ENCODE data around the gene ABCB10.
"Not testable (repeated sequence)": the region's sequence is repeated elsewhere in the genome, so short reads cannot be mapped to it uniquely, and the experiment has no call there.

The ABCB10 gene

DNA sequence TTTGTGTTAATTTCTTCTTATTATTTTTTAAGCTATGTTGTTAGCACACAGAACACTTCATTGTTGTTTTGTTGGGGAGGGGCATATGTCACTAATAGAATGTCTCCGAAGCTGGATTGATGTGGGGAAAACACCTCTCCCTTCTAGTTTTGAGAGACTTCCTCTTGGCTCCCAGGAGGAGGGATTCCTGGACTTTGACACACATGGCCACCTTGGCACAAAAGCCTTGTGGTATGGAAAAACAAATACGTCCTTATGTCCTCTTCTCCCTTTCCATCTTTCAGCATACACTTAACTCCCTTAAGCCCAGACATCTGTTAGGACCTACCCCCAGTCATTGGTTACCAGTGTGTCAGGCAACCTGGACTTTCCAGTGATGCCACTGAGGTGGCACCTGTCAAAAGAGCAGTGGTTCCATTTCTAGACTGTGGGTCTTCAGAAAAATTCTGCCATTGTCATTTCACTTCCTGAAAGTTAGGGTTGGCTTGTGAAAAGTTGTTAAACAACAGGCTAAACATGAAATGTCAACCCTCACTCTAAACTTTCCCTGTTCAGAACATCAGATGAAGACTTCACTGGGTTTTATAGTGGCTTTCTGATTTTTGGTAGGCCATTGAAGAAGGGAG is 12.5 kb upstream of the ABCB10 start:
- Histone ChIP-seq H3K27ac (ENCODE audit: low read depth, low read length, severe bottlenecking) (no peak overlapping the region), H3K4me1 (ENCODE audit: control insufficient read depth, insufficient read depth, low read length, poor library complexity, severe bottlenecking) (no peaks in the 10 kb centered on the region), H3K9me3 (ENCODE audit: control insufficient read depth, low read length) (no peaks in the 10 kb centered on the region), H3K36me3 (ENCODE audit: control insufficient read depth, insufficient read depth, low read length) (no peaks in the 10 kb centered on the region), H3K4me3 (ENCODE audit: extremely low read depth, insufficient read depth, low read length, poor library complexity, severe bottlenecking) (no peak overlapping the region)
- 89% methylated on average over 1 of the region's 2 CpGs; no CpG with 5 or more reads in 1 of the 2 experiments for WGBS, 2 experiments (ENCODE audit: insufficient coverage in 2 of 2)

DNA sequence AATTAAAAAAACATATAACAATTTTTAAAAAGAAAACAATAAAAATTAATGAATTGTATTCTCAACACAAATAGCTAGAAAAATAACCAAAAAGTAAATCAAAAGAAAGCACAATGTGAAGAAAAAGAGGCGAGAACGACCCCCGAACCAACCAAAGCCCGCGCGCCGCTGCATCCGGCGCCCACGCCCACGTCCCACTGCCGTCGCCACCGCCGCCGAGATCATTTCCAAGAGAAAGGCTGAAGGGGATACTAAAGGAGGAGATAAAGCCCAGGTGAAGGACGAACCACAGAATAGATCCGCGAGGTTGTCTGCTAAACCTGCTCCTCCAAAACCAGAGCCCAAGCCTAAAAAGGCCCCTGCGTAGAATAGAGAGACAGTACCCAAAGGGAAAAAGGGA is 11.8 kb upstream of the ABCB10 start:
- no peak overlapping the region for H3K27ac ChIP-seq (ENCODE audit: low read depth, low read length, severe bottlenecking)
- no peaks in the 10 kb centered on the region for H3K9me3 ChIP-seq (ENCODE audit: control insufficient read depth, low read length)
- H3K4me1 ChIP-seq (ENCODE audit: control insufficient read depth, insufficient read depth, low read length, poor library complexity, severe bottlenecking) = no peaks in the 10 kb centered on the region
- H3K36me3 ChIP-seq (ENCODE audit: control insufficient read depth, insufficient read depth, low read length) = no peaks in the 10 kb centered on the region
- 88 to 90% methylated on average over 18 of the region's 20 CpGs for WGBS, 2 experiments (ENCODE audit: insufficient coverage in 2 of 2)
- no peak overlapping the region for H3K4me3 ChIP-seq (ENCODE audit: extremely low read depth, insufficient read depth, low read length, poor library complexity, severe bottlenecking)

DNA sequence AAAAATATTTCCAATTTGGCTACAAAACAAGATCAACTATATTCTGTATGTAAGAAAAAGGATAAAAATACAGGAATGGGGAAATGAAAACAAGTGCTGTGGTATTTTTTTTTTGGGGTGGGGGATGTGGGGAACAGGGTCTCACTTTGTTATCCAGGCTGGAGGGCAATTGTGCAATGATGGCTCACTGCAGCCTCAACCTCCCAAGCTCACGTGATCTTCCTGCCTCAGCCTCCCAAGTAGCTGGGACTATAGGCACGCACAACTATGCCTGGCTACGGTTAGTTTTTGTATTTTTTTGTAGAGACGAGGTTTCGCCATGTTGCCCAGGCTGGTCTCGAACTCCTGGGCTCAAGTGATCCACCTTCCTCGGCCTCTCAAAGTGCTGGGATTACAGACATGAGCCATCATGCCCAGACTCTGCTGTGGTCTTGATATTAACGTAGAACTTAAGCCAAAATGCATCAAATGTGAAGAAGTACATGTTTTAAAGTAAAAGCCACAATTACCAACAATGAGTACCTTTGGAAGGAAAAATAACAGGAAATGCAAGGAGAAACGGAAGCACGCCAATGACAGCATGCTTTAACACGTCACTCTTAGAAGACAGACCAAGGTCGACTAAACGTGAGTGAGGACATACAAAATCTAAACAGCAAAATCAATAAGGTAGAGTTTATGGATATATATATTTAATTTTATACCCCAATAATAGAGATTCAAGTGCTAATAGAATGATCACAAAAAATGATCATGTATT is 8.8 kb upstream of the ABCB10 start:
- no peaks in the 10 kb centered on the region for H3K4me1 ChIP-seq (ENCODE audit: control insufficient read depth, insufficient read depth, low read length, poor library complexity, severe bottlenecking)
- WGBS, 2 experiments (ENCODE audit: insufficient coverage in 2 of 2) = 89 to 90% methylated on average over 7 of the region's 13 CpGs

DNA sequence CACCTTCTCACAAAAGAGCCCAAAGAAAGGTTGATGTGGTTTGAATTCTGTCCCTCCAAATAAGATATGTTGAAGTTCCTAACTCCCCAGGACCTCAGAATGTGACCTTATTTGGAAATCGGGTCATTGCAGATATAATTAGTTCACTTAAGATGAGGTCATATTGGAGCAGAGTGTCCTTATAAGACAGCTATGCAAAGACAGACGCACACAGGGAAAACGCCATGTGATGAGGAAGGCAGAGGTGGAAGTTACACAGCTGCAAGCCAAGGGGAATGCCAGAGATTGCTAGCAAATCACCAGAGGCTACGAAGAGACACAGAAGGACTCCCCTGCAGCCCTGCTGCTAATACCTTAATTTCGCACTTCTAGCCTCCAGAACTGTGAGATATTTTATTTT is 5.2 kb upstream of the ABCB10 start:
- Histone ChIP-seq H3K36me3 (ENCODE audit: control insufficient read depth, insufficient read depth, low read length) (no peaks in the 10 kb centered on the region), H3K9me3 (ENCODE audit: control insufficient read depth, low read length) (no peaks in the 10 kb centered on the region), H3K4me1 (ENCODE audit: control insufficient read depth, insufficient read depth, low read length, poor library complexity, severe bottlenecking) (no peaks in the 10 kb centered on the region), H3K4me3 (ENCODE audit: extremely low read depth, insufficient read depth, low read length, poor library complexity, severe bottlenecking) (no peak overlapping the region), H3K27ac (ENCODE audit: low read depth, low read length, severe bottlenecking) (no peak overlapping the region)
- WGBS, 2 experiments (ENCODE audit: insufficient coverage in 2 of 2) = 78 to 84% methylated on average over 3 to 4 of the region's 5 CpGs

More for the DNA sequence above, 8.8 kb upstream of the ABCB10 start:
- no peaks in the 10 kb centered on the region for H3K9me3 ChIP-seq (ENCODE audit: control insufficient read depth, low read length)
- no peak overlapping the region for H3K4me3 ChIP-seq (ENCODE audit: extremely low read depth, insufficient read depth, low read length, poor library complexity, severe bottlenecking)
- H3K27ac ChIP-seq (ENCODE audit: low read depth, low read length, severe bottlenecking) = no peak overlapping the region
- no peaks in the 10 kb centered on the region for H3K36me3 ChIP-seq (ENCODE audit: control insufficient read depth, insufficient read depth, low read length)

DNA sequence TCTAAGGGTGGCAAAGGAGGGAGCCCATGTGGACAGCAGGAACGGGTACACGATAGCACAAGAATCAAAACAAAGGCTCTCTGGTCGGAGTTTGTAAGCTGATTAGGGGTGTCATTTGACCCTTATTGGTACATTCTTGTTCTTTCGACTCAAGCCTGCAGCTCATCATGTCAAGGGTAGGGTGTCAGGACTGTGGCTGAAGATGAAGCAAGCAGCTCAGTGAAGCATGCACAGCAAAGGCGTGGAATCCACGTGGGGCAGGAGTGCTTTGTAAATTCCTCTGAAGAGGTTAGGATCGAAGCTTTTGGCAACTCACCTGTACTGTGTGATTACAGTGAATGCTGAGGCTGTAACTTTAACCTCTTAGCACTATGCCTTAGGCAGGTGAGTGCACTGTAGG is 4.7 kb upstream of the ABCB10 start:
- Histone ChIP-seq H3K4me3 (ENCODE audit: extremely low read depth, insufficient read depth, low read length, poor library complexity, severe bottlenecking) (no peak overlapping the region), H3K4me1 (ENCODE audit: control insufficient read depth, insufficient read depth, low read length, poor library complexity, severe bottlenecking) (no peaks in the 10 kb centered on the region), H3K36me3 (ENCODE audit: control insufficient read depth, insufficient read depth, low read length) (no peaks in the 10 kb centered on the region), H3K27ac (ENCODE audit: low read depth, low read length, severe bottlenecking) (no peak overlapping the region), H3K9me3 (ENCODE audit: control insufficient read depth, low read length) (no peaks in the 10 kb centered on the region)
- 28 to 34% methylated on average over 7 of the region's 7 CpGs for WGBS, 2 experiments (ENCODE audit: insufficient coverage in 2 of 2)

DNA sequence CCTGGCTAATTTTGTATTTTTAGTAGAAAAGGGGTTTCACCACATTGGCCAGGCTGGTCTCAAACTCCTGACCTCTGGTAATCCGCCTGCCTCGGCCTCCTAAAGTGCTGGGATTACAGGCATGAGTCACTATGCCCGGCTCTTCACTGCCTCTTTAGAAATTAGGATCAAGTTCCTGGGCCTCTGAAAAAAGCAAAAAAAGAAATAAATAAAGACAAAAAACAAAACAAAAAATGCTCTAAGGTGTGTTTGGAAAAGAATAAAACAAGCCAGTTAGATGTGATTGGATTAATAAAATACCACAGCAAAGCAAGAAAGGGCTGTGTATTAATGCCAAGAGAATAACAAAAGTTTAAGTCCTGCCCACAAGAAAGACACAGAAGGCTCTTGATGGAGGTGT is 4.2 kb upstream of the ABCB10 start:
- no peaks in the 10 kb centered on the region for H3K4me1 ChIP-seq (ENCODE audit: control insufficient read depth, insufficient read depth, low read length, poor library complexity, severe bottlenecking)
- H3K4me3 ChIP-seq (ENCODE audit: extremely low read depth, insufficient read depth, low read length, poor library complexity, severe bottlenecking) = no peak overlapping the region
- no peaks in the 10 kb centered on the region for H3K9me3 ChIP-seq (ENCODE audit: control insufficient read depth, low read length)
- no peaks in the 10 kb centered on the region for H3K36me3 ChIP-seq (ENCODE audit: control insufficient read depth, insufficient read depth, low read length)
- WGBS, 2 experiments (ENCODE audit: insufficient coverage in 2 of 2) = 82% methylated on average over 2 of the region's 3 CpGs; no CpG with 5 or more reads in 1 of the 2 experiments
- no peak overlapping the region for H3K27ac ChIP-seq (ENCODE audit: low read depth, low read length, severe bottlenecking)

DNA sequence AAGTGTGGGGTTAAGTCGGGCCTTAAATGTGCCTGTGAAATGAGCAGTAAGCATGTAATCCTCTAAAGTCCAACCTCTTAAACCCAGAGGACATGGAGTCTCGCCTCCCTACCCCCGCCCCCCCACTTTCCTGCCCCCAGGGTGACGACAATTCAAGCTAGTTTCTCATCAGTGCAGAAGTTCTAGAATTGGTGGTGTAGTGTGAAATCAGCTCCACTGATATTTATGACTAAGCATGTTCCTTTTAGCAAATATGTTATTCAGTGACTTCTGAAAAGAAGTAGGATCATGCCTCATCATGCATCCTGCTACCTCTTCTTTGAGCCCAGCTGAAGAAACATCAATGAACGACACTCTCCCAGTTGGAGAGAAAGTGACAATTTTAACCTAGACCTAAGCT is 2.6 kb upstream of the ABCB10 start:
- H3K27ac ChIP-seq (ENCODE audit: low read depth, low read length, severe bottlenecking) = no peak overlapping the region
- H3K4me1 ChIP-seq (ENCODE audit: control insufficient read depth, insufficient read depth, low read length, poor library complexity, severe bottlenecking) = peaks cover 7% of the 10 kb centered on the region
- 100% methylated on average over 1 of the region's 5 CpGs for WGBS, 2 experiments (ENCODE audit: insufficient coverage in 2 of 2)
- no peak overlapping the region for H3K4me3 ChIP-seq (ENCODE audit: extremely low read depth, insufficient read depth, low read length, poor library complexity, severe bottlenecking)
- H3K36me3 ChIP-seq (ENCODE audit: control insufficient read depth, insufficient read depth, low read length) = peaks cover 2% of the 10 kb centered on the region
- H3K9me3 ChIP-seq (ENCODE audit: control insufficient read depth, low read length) = no peaks in the 10 kb centered on the region

DNA sequence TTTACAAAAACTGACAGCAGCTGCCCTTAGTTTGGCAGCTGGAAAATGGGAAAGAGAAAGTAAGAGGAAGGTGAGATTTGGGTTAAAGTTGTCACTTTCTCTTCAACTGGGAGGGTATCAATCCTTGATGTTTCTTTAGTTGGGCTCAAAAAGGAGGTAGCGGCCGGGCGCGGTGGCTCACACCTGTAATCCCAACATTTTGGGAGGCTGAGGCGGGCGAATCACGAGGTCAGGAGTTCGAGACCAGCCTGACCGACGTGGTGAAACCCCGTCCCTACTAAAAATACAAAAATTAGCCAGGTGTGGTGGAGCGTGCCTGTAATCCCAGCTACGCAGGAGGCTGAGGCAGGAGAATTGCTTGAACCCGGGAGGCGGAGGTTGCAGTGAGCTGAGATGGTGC is 1.6 kb upstream of the ABCB10 start:
- not testable (repeated sequence) for H3K36me3 ChIP-seq (ENCODE audit: control insufficient read depth, insufficient read depth, low read length); H3K9me3 ChIP-seq (ENCODE audit: control insufficient read depth, low read length); H3K27ac ChIP-seq (ENCODE audit: low read depth, low read length, severe bottlenecking); H3K4me3 ChIP-seq (ENCODE audit: extremely low read depth, insufficient read depth, low read length, poor library complexity, severe bottlenecking)
- H3K4me1 ChIP-seq (ENCODE audit: control insufficient read depth, insufficient read depth, low read length, poor library complexity, severe bottlenecking) = peaks cover 11% of the 10 kb centered on the region
- 97 to 98% methylated on average over 14 to 15 of the region's 15 CpGs for WGBS, 2 experiments (ENCODE audit: insufficient coverage in 2 of 2)

DNA sequence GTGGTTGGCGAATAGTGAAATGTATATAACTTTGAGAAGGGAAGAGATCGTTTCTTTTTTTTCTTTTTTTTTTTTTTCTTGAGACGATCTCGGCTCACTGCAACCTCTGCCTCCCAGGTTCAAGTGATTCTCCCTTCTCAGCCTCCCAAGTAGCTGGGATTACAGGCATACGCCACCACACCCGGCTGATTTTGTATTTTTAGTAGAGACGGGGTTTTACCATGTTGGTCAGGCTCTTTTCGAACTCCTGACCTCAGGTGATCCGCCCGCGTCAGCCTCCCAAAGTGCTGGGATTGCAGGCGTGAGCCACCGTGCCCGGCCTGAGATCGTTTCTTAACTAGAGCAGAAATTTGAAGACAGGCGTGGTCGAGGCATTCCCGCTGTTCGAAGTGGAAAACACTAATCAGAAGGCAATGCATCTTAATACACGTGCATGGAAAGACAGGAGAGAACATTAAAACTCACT is 862 bp upstream of the ABCB10 start:
- H3K27ac ChIP-seq (ENCODE audit: low read depth, low read length, severe bottlenecking) = peak overlapping the region; percentile 57
- not testable (repeated sequence) for H3K36me3 ChIP-seq (ENCODE audit: control insufficient read depth, insufficient read depth, low read length)

DNA sequence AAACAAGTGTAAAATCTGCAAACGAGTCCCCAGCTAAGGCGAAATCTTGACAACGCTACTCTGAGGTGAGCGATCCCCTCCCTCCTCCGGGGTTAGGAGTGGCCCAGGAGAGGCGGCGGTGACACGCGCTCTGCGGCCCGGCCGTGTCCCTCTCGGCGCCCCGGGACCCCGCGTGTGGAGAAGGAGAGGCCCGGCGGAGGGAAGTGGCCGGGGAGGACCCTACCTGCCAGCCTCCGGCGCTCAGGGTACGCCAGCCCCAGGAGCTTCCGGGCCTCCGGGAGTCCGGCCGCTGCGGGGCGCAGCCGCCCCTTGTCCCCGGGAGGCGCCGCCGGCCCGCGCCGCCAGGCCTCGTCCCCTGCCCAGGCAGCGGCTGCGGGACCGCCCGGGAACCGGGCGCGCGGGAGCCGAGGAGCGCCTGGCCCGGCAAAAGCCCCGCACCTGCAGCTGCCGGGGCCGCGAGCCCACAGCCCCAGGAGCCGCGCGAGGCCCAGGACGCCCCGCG is 543 bp downstream of the ABCB10 start:
- H3K4me1 ChIP-seq (ENCODE audit: control insufficient read depth, insufficient read depth, low read length, poor library complexity, severe bottlenecking) = peaks cover 17% of the 10 kb centered on the region
- no peak overlapping the region for H3K27ac ChIP-seq (ENCODE audit: low read depth, low read length, severe bottlenecking)
- WGBS, 2 experiments (ENCODE audit: insufficient coverage in 2 of 2) = 1% methylated on average over 40 to 44 of the region's 59 CpGs
- H3K9me3 ChIP-seq (ENCODE audit: control insufficient read depth, low read length) = no peaks in the 10 kb centered on the region
- H3K36me3 ChIP-seq (ENCODE audit: control insufficient read depth, insufficient read depth, low read length) = peaks cover 9% of the 10 kb centered on the region
- H3K4me3 ChIP-seq (ENCODE audit: extremely low read depth, insufficient read depth, low read length, poor library complexity, severe bottlenecking) = peak overlapping the region; percentile 61

More for the DNA sequence above, 862 bp upstream of the ABCB10 start:
- peaks cover 17% of the 10 kb centered on the region for H3K4me1 ChIP-seq (ENCODE audit: control insufficient read depth, insufficient read depth, low read length, poor library complexity, severe bottlenecking)
- peak overlapping the region; percentile 61 for H3K4me3 ChIP-seq (ENCODE audit: extremely low read depth, insufficient read depth, low read length, poor library complexity, severe bottlenecking)
- H3K9me3 ChIP-seq (ENCODE audit: control insufficient read depth, low read length) = not testable (repeated sequence)
- 90 to 91% methylated on average over 16 to 17 of the region's 20 CpGs for WGBS, 2 experiments (ENCODE audit: insufficient coverage in 2 of 2)
